Uterus (tissue), 4 donors: ENCODE measurements around the gene CLK3. TPM values are rescaled to one million over a fixed set of nuclear protein-coding genes. Genes with fewer than 3 reads are reported as not detected.

Experiments used
- DNase-seq, 2 donors: peaks; one replicate each; pipeline ENCODE4 v3.0.0-alpha.2; 2019 to 2020
- H3K27ac ChIP-seq, 2 donors: fragments of 200-600 bp; sonication (generic); 1 replicate in 1 of 2; 2 replicates in 1 of 2; pipeline ENCODE4 v1.5.1; 2016 to 2018
- H3K27me3 ChIP-seq, 2 donors: fragments of 200-600 bp; sonication (generic); one replicate each; pipeline ENCODE4 v1.5.1; 2018 to 2019; ENCODE audit warnings: control low read depth in 1 of 2
- H3K36me3 ChIP-seq, 2 donors: fragments of 200-600 bp; sonication (generic); one replicate each; pipeline ENCODE4 v1.5.1; 2019; ENCODE audit warnings: control low read depth in 1 of 2
- H3K4me1 ChIP-seq, 2 donors: fragments of 200-600 bp; sonication (generic); one replicate each; pipeline ENCODE4 v1.5.1; 2018 to 2019; ENCODE audit warnings: control low read depth in 1 of 2
- H3K4me3 ChIP-seq, 2 donors: fragments of 200-600 bp; sonication (generic); 1 replicate in 1 of 2; 2 replicates in 1 of 2; pipeline ENCODE4 v1.5.1; 2018 to 2019; ENCODE audit warnings: mild to moderate bottlenecking in 1 of 2
- H3K9me3 ChIP-seq, 2 donors: fragments of 200-600 bp; sonication (generic); one replicate each; pipeline ENCODE4 v1.5.1; 2019; ENCODE audit warnings: control low read depth in 1 of 2
- CTCF ChIP-seq, 4 experiments: fragments of 200-600 bp in 2 of 4; fragments of 450-650 bp in 2 of 4; sonication (generic) in 2 of 4; IDR thresholded peaks; one replicate each; pipeline ENCODE4 v1.5.1; 2016 to 2019; ENCODE audit warnings: antibody characterized with exemption in 4 of 4, mild to moderate bottlenecking in 2 of 4, moderate library complexity in 1 of 4
- POLR2A ChIP-seq, 2 donors: fragments of 450-650 bp; IDR thresholded peaks; one replicate each; pipeline ENCODE4 v1.6.1; 2016; ENCODE audit warnings: antibody characterized with exemption in 2 of 2, mild to moderate bottlenecking in 1 of 2, moderate library complexity in 1 of 2
- intact Hi-C: fragments of 100-400 bp; cut with DNase I; formaldehyde crosslinking; loops from one replicate; pipeline ENCODE4 v1.15.1; 2023; ENCODE audit warnings: low total_unique reads
- total RNA-seq, 4 donors: library from RNA; depleted of rRNA in 3 of 4; stranded (reverse); fragments of >200 nt in 3 of 4; gene quantifications; one replicate each; pipeline versions ENCODE4 v1.1.0 to v1.2.4, GENCODE V29; 2014 to 2023
- donor health status: DM: yes; HTN: yes; CAD: no.

Gene CLK3
- total RNA-seq, 4 donors from 2014 or later = 33.0 to 90.4 (median 84.2) TPM

- H3K4me3 ChIP-seq = no peak overlapping the region
- DNase-seq = no peak
- intact Hi-C loops = no loop called here
- TF ChIP-seq POLR2A (IDR thresholded peaks at IDR 0.05) = no peak
- no peak for TF ChIP-seq CTCF (IDR thresholded peaks at IDR 0.05)
- no peaks in the 10 kb centered on the region for H3K36me3 ChIP-seq
- H3K4me1 ChIP-seq = no peaks in the 10 kb centered on the region
- H3K27me3 ChIP-seq = no peaks in the 10 kb centered on the region
- no peaks in the 10 kb centered on the region for H3K9me3 ChIP-seq
- H3K27ac ChIP-seq = no peak overlapping the region
These were observed 37.1 kb upstream of the CLK3 start for GRCh38 chr15:74578496-74578994.

GRCh38 chr15:74579001-74579400, 36.6 kb upstream of the CLK3 start:
- TF ChIP-seq POLR2A (IDR thresholded peaks at IDR 0.05) (no peak), CTCF (IDR thresholded peaks at IDR 0.05) (no peak)
- H3K27ac ChIP-seq = no peak overlapping the region

GRCh38 chr15:74580538-74581350, 34.9 kb upstream of the CLK3 start:
- no peaks in the 10 kb centered on the region for H3K36me3 ChIP-seq
- intact Hi-C loops = no loop called here

More at GRCh38 chr15:74579001-74579400, 36.6 kb upstream of the CLK3 start:
- Histone ChIP-seq H3K4me1 (no peaks in the 10 kb centered on the region), H3K4me3 (no peak overlapping the region), H3K27me3 (no peaks in the 10 kb centered on the region), H3K9me3 (no peaks in the 10 kb centered on the region), H3K36me3 (no peaks in the 10 kb centered on the region)
- no peak for DNase-seq
- intact Hi-C loops = no loop called here

GRCh38 chr15:74584204-74584603, 31.4 kb upstream of the CLK3 start:
- H3K36me3 ChIP-seq = no peaks in the 10 kb centered on the region
- no peak for DNase-seq
- intact Hi-C loops = no loop called here

More at GRCh38 chr15:74580538-74581350, 34.9 kb upstream of the CLK3 start:
- Histone ChIP-seq H3K4me3 (no peak overlapping the region), H3K9me3 (no peaks in the 10 kb centered on the region), H3K27ac (no peak overlapping the region), H3K27me3 (no peaks in the 10 kb centered on the region), H3K4me1 (no peaks in the 10 kb centered on the region)
- no peak for DNase-seq
- TF ChIP-seq POLR2A (IDR thresholded peaks at IDR 0.05) (no peak), CTCF (IDR thresholded peaks at IDR 0.05) (no peak)

More at GRCh38 chr15:74584204-74584603, 31.4 kb upstream of the CLK3 start:
- no peak for TF ChIP-seq CTCF (IDR thresholded peaks at IDR 0.05)
- no peak for TF ChIP-seq POLR2A (IDR thresholded peaks at IDR 0.05)
- Histone ChIP-seq H3K27ac (no peak overlapping the region), H3K9me3 (no peaks in the 10 kb centered on the region), H3K27me3 (no peaks in the 10 kb centered on the region), H3K4me1 (no peaks in the 10 kb centered on the region), H3K4me3 (no peak overlapping the region)
